LHCN-M2 (cell line): ENCODE data around the gene ORM1. TPM values are rescaled to one million over a fixed set of nuclear protein-coding genes. Genes with fewer than 3 reads are reported as not detected.
"Not testable (repeated sequence)": the region's sequence is repeated elsewhere in the genome, so short reads cannot be mapped to it uniquely, and the experiment has no call there.

Experiments
- DNase-seq: peaks from one replicate; pipeline ENCODE4 v3.0.0-alpha.2; 2012; ENCODE audit warnings: low read depth
- total RNA-seq: library from RNA; depleted of rRNA; stranded (reverse); fragments of >200 nt; gene quantifications from 2 replicates; pipeline ENCODE4 v1.2.3, GENCODE V29; 2014

The ORM1 gene
- total RNA-seq, 1 experiment from 2014 or later: not detected

DNA sequence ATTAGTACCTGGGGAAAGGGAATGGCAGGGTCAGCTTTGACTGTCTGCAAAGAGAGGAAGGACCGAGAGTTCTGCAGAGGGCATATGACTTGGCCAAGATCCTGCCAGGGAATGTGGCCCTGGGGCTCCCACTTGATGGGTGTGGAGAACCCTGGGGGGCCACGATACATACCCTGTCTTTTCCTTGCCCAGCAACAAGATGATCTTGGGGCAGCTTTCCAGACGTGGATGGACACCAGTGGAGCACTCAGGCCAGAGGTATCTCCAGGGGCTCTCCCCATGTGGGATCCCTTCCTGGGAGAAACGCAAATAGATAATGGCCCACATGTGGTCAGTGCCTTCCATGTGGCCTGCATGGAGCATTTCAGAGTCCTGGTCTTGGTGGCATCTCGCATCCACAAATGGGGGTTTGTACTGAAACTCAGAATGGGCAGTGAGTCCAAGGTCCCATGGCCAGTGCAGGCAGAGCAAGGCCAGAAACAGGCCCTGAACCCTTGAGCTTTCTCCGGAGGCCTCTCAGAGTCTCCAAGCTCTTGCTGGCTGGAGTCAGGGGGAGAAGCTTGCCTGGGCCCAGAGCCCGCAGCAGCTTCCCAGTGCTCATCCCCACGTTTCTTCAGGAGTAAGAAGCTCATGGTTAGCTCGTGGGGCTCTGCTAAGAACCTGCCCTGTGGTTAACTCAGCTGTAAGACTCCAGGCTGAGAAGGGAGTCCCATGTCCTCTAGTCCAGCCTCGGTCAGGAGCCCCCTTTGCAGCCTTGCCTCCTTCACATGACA is 18.3 kb upstream of the ORM1 start:
- DNase-seq: no peak

DNA sequence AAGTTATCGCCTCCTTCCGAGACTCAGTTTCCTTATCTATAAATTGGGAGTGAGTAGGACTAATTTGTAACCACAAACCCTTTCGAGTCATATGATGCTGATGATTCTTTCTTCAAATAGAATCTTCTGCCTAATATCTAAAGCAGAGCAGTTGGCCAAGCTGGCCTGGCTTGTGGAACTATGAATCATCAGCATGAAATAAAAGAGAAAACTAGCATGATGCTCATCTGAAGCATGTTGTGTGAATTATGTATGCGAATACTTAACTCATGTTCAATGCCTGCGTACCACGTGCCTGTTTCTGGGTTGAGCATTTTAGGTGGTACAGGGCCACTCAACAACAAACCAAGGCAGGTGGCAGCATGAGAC is 15.0 kb upstream of the ORM1 start:
- DNase-seq: no peak

DNA sequence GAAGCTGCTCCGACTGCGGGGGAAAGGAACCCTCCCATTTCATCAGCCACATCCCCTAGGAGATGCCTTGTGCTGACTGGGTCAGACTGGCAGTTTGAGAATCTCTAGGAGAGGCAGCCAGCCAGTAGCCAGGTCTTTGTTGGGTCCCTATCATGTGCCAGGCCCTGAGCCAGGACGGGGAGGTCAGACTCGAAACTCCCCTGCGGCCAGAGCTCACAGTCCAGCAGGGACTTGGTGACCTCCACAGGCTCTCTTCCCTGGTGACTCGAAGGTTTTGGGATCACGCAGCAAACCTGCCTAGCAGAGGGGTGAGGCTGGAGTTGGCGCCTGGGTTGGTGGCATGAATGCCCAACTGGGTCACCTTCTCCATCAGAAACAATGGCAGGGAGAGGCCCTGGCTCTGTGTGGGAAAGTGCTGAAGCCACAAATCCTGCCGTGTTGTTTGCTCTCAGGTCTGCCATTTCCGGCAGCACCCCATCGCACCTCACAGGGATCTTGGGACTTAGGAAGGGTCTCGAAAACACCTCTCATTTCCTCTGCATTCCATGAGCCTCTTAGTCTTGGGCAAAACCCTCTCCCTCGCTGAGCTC is 14.4 kb upstream of the ORM1 start:
- DNase-seq: no peak

DNA sequence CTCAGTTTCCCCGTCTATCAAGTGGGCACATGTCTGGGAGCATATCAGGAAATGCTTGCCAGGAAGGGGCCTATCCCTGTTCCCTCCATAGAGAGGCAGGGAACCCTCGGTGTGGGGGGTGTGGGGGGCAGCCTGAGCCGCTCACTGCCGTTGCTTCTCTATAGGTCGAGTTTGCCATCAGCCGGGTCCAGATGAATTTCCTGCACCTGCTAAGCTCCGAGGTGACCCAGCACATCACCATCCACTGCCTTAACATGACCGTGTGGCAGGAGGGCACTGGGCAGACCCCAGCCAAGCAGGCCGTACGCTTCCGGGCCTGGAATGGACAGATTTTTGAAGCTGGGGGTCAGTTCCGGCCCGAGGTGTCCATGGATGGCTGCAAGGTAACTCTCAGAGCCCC is 13.8 kb upstream of the ORM1 start:
- no peak for DNase-seq

DNA sequence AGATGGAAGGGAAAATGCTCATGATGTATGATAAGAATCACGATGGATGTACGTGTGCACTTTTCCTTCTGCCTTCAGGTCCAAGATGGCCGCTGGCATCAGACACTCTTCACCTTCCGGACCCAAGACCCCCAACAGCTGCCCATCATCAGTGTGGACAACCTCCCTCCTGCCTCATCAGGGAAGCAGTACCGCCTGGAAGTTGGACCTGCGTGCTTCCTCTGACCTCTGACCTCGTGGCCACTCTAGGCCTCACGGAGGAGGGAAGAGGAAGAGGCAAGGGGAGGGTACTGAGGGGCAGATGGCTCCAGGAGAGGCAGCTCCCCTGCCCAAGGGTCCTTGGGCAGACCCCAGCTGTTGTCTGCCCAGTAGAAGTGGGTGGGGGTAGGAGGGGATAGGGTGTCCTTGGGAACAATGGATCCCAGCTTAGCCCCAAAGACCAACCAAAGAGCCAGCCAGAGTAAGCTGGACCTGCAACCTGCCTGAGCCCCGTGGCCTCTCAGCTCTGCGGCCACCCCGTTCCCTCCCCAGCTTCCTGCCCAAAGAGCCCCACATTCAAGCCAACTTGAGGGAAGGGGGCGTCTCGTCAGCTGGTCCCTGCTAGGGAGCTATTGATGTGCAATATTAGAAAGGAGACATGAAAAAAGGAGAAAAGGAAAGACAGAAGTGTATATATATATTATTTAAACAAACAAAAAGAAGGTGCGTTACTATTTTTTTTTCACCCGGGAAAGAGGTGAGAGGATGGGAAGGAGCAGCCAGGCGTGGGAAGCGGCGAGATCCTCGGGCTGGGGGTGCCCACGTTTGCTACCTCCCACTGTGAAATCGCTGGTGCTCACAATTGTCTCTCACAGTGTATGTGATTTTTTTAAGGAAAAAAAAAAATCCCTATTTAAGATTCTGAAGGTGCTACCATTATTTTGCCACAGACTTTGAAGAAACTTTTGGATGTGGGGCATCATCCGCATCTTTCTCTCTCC is 12.1 kb upstream of the ORM1 start:
- no peak for DNase-seq

DNA sequence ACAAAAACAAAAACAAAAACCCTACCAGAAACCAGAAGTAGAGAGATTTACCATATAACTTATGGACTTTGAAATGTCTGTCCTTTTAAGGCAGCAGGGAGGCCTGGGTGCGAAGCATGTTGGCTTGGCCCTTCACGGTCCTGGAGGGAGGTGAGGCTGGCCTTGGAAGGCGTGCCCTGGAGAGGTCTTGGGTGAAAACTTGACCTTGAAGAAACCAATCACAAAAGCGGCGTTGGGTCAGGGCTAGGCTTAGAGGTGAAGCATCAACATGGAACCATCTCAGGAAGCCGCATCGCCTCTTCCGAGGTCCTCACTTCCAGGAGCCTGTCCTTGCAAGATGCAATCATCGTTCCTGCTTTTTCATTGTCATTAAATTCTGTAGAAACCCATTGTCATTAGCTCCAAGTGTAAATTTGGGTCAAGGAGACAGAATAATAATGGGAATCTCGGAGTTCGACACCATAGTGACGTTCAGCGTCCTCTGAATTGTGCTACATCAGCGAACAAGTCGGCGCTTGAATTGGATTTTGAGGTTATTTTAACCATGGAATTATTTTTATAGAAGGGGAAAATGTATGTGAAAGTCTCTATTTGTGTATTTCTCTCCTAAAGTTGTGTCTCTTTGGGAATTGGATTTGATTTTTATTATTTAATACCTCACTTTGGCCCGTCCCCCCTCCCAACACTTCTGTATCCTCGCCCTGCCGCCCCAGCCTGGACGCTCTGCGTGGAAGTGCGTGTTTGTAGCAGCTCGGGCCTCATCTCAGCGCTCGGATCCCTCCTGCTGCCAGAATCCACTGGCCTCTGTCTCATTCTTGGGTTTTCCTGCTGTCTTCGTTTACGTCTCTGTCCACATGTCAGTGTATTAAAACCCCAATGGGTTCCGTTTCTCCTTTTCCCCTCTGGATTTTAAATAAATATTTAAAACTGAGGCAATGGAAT is 11.1 kb upstream of the ORM1 start:
- DNase-seq: no peak

DNA sequence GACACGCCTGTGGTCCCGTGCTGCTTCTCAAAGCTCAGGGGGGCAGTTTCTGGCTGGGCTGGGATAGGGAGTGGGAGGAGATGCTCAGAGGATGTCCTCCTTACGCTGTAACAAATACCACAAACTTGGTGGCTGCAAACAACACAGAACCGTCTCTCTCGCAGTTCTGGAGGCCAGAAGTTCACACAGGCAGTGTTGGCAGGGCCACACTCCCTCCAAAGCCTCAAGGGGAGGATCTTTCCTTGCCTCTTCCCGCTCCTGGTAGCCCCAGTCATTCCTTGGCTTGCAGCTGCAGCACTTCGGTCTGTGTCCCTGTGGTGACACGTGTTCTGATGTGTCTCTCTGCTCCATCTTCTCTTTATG is 10.4 kb upstream of the ORM1 start:
- no peak for DNase-seq

DNA sequence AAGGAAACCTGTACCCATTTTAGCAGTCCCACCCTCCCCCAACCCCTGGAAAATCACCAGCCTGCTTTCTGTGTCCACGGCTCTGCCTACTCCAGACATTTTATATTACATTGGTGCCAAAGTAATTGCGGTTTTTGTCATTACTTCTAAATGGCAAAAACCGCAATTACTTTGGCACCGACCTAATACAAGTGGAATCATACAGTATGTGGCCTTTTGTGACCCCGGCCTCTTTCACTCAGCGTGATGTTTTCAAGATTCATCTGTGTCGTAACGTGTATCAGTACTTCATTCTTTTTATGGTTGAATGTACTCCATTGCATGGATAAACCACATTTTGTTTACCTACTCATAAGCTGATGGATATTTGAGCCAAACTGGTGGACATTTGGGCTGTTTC is 9.7 kb upstream of the ORM1 start:
- DNase-seq: no peak

DNA sequence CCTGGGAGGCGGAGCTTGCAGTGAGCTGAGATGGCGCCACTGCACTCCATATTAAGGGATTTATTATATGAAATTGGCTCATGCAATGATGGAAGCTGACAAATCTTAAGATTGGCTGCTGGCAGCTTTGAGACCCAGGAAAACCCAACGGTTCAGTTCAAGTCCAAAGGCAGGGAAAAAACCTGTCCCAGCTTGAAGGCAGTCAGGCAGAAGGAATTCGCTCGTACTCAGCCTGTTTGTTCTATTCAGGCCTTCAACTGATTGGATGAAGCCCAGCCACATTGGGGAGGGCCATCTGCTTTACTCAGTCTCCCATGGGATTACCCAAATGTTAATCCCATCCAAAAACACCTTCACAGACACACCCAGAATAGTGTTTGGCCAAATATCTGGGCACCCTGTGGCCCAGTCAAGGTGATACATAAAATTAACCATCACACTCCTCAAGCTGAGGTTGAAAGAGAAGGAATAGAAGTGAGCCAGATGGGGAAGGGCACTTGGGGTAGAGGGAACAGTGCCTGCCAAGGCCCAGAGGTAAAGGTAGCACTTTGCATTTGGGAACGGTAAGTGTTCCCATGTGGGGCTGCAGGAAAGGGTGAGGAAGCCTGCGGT is 8.5 kb upstream of the ORM1 start:
- no peak for DNase-seq

DNA sequence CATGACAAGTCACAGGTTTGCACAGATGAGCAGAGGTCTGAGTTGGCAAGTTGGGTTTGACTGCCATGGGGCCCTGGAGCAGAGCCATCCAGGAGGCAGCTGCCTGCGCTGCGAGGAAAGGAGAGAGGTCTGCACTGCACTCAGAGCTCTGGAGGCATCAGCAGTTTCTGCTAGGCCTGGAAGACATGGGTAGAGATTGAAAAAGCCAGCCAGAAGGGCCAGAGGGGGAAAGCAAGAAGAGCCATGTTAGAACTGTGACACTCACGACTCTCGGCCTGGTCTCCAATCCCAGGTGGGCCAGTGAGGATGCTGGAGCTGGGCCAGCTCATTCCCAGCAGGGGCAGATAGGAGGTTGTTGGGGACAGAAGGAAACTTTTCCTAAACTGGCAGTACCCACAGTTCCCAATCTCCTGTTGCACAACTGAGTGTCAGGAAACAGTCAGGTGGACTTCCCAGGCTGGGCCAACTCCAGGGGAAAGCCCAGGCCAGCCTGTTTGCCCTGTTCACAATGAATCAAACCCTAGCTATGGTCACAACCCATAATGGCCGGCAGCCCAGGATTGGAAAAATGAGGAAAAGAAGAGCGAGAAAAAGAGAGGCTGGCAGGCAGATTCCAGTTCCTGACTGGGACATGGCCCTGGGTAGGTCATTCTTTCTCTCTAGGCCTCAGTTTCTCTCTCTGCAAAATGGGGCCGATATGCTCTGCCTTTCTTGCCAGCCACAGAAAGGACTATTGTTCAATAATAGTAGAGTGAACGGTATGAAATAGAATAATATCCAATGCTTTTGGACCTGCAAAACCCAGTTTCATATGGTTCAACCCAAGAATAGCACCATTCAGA is 7.8 kb upstream of the ORM1 start:
- no peak for DNase-seq

DNA sequence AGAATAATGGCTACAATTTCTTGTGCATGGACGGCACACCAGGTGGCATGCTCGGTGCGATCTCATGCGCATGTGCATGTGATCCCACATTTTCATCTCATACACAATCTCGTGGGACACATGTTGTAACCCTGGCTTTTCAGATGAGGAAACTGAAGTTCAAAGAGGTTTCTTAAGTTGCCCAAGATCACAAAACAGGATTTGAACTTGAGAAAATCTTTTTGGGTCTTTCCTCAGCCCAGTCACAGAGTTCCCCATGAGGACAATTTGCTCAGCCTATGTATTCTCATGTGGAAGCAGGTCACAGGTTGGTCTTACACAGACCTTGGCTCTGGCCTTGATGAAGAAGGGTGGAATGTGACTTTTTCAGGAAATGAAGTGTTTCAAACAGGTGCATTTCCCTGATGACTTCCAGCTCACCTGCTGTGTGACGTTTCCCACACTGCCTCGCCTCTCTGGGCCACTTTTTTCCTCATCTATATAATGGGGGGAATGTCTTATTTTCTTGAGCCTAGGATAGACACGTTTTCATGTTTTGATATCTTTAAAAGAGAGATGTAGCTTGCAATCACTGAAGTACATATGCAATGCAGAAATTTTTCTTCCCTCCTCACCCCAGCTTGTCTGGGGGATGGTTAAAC is 7.1 kb upstream of the ORM1 start:
- DNase-seq: no peak

DNA sequence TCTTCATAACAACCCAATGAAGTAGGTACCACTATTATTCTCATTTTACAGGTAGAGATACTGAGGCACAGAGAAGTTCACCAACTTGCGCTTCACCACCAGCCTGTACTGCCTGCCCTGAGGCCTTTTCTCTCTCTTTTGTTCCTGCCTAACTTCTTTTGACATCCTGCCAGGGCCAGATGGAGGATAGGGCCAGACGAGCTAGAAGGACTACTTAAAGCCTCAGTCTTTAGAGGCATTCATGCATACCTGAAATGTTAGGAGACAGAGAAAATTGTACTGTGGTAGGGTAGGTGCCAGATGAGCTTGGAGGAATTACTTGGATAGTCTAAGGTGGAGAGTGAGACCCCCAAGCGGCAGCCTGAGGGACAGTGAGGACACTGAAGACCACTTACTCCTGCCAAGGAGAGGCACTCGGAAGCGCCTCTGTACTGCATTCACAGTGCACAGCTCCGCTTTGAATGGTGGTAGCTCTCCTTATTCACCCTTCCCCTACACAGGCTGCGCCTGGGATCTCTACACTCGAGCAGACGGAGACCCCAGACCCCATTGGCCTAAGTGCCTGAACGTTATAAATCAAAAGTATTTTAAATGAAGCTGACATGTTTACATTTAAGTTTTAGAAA is 6.2 kb upstream of the ORM1 start:
- no peak for DNase-seq

DNA sequence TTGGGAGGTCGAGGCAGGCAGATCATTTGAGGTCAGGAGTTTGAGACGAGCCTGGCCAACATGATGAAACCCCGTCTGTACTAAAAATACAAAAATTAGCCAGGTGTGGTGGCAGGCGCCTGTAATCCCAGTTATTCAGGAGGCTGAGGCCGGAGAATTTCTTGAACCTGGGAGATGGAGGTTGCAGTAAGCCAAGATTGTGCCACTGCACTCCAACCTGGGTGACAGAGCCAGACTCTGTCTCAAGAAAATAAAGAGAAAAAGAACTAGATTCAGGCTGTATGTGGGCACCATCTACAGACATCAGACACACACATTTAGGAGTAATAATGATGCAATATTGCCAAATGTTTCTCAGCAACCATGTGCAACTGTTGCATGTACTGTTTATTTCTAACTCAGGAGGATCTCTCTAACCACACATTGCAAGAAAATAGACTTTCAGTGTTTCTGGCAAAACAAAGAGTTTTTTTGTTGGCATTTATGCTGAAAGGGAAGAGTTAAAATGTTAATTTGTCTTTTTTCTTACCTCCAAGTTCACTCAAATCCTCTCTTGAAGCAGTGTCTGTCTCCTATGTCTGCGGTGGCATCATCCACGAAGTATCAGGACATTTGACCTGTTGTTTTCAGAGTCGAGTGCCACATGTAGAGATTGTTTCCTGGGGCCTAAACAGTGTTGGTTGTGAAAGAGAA is 5.1 kb upstream of the ORM1 start:
- peak; percentile 38 for DNase-seq

DNA sequence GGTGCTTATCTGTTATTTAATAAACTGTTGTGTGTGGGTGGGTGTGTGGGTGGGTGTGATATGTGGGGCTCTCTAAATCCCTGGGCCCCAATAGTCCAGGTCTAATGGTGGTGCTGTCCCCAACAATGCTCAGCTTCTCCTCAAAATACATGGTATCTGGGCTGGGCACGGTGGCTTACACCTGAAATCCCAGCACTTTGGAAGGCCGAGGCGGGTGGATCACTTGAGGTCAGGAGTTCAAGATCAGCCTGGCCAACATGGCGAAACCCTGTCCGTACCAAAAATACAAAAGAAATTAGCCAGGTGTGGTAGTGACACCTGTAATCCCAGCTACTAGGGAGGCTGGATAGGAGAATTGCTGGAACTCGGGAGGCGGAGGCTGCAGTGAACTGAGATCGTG is 4.5 kb upstream of the ORM1 start:
- DNase-seq: no peak

DNA sequence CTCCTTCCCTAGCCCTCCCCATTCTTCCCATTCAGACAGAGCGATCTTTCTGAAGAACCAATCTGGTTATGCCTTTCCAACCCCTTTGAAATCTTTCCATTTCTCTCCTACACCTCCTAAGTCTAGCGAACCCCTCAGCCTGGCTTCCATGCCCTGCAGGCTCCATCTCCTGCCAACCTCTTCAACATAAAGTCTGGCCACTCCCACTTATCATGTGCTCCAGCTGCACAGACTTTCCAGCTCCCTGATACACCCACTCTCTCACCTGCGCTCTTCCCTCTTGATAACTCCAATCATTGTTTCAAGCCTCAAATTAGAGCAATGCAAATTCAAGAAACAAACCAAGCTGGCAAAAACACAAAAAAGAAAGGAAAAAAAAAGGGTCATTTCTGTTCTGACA is 3.8 kb upstream of the ORM1 start:
- no peak for DNase-seq

DNA sequence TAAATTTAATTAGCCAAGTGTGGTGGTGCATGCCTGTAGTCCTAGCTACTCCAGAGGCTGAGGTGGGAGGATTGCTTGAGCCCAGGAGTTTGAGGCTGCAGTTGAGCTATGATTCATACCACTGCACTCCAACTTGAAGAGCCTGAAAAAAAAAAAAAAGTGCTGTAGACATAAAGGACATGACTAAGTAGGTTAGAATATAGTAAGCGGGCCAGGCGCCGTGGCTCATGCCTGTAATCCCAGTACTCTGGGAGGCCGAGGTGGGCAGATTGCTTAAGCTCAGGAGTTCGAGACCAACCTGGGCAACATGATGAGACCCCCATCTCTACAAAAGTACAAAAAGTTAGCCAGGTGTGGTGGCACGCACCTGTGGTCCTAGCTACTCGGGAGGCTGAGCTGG is 2.2 kb upstream of the ORM1 start:
- DNase-seq: peak; percentile 34

DNA sequence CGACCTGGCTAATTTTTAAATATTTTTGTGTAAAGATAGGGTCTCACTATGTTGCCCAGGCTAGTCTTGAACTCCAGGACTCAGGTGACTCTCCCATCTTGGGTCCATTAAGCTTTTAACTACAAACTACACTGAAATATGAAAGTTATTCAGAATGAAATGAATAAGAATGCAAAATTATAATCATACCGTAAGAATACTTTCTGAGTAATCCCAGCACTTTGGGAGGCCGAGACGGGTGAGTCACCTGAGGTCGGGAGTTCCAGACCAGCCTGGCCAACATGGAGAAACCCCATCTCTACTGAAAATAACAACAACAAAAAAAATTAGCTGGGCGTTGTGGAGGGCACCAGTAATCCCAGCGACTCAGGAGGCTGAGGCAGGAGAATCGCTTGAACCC is 1.1 kb upstream of the ORM1 start:
- DNase-seq: peak; percentile 66

DNA sequence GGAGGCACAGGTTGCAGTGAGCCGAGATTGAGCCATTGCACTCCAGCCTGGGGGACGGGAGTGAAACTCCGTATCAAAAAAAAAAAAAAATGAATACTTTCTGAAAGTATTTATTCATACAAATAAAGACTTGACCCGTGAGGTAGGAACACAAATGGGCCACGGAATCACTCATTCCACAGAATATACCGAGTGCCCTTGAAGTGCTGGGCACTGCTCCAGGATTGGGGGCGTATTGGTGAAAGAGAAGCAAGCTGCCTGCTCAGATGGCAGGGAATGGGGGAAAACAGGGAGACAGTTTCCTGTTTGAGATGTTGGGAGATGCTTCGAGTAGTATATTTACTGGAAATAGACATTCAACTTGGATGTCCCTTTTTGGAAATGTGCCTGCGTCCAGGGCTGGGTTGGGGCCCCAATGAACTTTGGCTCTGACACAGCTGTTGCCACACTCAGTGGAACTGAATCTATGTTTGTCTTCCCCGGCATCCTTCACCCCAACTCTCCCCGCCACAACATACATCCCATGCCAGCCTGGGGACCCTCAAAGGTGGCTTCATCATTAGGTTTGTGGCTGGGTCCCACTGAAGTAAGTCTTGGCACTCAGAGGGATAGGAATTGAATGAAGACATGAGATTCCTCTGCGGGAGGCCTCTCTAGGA is 609 bp upstream of the ORM1 start:
- DNase-seq: not testable (repeated sequence)
